Erythroblast (primary cell): Measurements from ENCODE around the gene THSD4.

ENCODE experiments used
- DNase-seq, 2 experiments: peaks; one replicate each; lab custom pipeline; 2025; lab: John Stamatoyannopoulos, UW
- GATA1 ChIP-seq: IDR thresholded peaks from 2 replicates; pipeline ENCODE4 v1.6.1; 2011; ENCODE audit warnings: low read depth, mild to moderate bottlenecking, control low read depth, low read length, moderate library complexity
- POLR2A ChIP-seq: IDR thresholded peaks from 2 replicates; pipeline ENCODE4 v1.6.1; 2011; ENCODE audit warnings: mild to moderate bottlenecking, low read length

Gene THSD4

GRCh38 chr15:71239592-71240364 lies 124.5 kb downstream of the THSD4 start:
- TF ChIP-seq GATA1 = no peak
- no peak for TF ChIP-seq POLR2A
- no peak for DNase-seq

DNA sequence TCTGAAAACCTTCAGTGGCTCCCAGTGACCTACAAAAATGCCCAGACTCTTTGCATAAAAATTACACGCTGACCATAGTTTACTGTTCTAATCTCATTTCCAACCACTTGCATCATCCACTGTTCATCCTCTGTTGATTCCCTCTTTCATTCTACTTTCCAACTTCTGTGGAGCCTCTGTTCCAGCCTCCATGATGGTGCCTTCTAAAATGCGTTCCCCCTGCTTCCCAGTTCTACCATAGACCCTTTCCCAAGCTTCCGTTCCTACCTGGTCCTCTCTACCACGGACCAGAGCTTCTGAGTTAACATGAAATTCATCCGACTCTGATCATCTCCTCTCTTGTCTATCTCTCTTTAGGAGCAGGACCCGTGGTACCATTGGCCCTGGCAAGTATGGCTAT lies 127.0 kb downstream of the THSD4 start:
- no peak for DNase-seq
- TF ChIP-seq GATA1 = no peak
- TF ChIP-seq POLR2A = no peak

GRCh38 chr15:71244250-71244649 lies 129.0 kb downstream of the THSD4 start:
- TF ChIP-seq GATA1 (no peak), POLR2A (no peak)
- no peak for DNase-seq

- DNase-seq = no peak
- no peak for TF ChIP-seq GATA1
- TF ChIP-seq POLR2A = no peak
These were observed 130.3 kb downstream of the THSD4 start for GRCh38 chr15:71245588-71245987.

GRCh38 chr15:71248386-71248785 lies 133.1 kb downstream of the THSD4 start:
- no peak for TF ChIP-seq GATA1
- no peak for TF ChIP-seq POLR2A
- DNase-seq = no peak

DNA sequence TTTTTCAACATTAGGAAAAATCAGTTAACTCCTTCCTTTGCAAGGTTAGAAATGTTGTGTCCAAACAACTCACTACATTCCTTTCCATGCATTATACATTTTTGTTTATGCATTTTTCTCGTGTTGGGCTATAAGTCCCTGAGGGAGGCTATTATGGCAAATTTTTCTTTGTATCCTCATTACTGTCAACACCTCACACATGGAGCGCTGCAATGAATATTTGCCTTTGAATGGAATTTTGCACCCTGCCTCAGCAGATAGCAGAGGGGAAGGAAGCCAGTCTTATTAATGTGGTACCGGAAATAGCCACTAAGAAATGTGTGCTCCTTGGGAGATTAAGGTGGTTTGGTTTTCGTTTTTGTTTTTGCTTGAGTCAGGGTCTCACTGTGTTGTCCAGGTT lies 134.7 kb downstream of the THSD4 start:
- no peak for TF ChIP-seq GATA1
- no peak for TF ChIP-seq POLR2A
- no peak for DNase-seq

- TF ChIP-seq POLR2A (no peak), GATA1 (no peak)
- DNase-seq = no peak
These were observed 135.8 kb downstream of the THSD4 start for GRCh38 chr15:71250936-71251583.

DNA sequence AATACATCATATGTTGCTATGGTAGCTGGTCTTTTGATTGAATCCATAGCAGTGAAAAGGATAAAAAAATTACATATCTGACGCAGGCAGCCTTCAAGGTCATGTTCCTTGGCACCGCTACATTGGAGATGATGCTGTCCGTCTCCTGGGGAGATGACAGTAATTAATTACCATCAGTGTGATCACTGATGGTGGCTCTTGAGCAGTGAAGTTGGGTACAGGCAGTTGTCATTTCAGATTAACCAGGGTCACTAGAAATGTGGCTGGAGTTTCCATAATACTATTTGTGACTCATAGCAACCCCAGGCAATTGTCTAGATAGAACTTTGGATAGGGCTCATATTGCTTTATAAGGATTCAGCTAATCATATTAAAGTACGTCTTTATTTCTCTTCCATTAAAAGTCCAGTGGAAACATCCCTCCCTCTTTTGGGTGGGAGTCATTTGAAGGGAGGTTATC lies 136.3 kb downstream of the THSD4 start:
- TF ChIP-seq GATA1 (no peak), POLR2A (no peak)
- no peak for DNase-seq

- DNase-seq = no peak
- TF ChIP-seq POLR2A = no peak
- no peak for TF ChIP-seq GATA1
These were observed 136.9 kb downstream of the THSD4 start for GRCh38 chr15:71252044-71252739.

DNA sequence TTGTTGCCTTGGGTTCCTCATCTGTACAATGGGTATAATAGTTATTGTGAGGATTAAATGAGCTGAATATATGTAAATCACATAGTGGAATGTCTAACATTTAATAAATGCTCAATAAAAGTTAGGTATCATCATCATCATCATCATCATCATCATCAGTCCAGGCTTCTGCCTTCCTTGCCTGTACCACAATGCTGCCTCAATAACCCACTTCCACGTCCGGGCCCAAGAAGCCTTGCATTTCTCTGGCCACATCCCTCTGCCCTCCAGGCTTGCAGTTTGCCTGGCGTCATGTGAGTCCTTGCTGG lies 137.4 kb downstream of the THSD4 start:
- TF ChIP-seq POLR2A (no peak), GATA1 (no peak)

DNA sequence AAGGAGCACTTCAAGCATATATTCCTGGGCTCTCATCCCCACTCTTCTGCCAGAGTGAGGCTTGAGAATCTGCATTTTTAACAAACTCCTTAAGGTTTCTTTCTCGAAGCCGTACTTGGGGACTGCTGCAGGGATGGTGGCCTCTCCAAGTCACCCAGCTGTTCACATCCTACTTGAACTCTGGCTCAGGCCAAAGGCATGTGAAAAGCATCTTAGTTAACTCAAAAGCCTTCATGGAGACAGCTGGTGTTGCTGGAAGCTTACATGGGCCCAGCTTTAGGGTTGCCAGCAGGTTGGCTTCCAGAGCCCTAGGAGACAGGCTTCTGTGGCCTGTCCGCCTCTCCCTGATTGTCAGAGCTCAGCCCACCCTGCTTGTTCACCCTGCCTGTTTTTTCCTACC lies 139.2 kb downstream of the THSD4 start:
- no peak for DNase-seq
- no peak for TF ChIP-seq POLR2A
- TF ChIP-seq GATA1 = no peak

More for the DNA sequence above, 137.4 kb downstream of the THSD4 start:
- no peak for DNase-seq

GRCh38 chr15:71256934-71257664 lies 141.8 kb downstream of the THSD4 start:
- DNase-seq = no peak
- no peak for TF ChIP-seq GATA1
- TF ChIP-seq POLR2A = no peak

- TF ChIP-seq POLR2A (no peak), GATA1 (no peak)
- no peak for DNase-seq
These were observed 144.6 kb downstream of the THSD4 start for GRCh38 chr15:71259866-71260265.

DNA sequence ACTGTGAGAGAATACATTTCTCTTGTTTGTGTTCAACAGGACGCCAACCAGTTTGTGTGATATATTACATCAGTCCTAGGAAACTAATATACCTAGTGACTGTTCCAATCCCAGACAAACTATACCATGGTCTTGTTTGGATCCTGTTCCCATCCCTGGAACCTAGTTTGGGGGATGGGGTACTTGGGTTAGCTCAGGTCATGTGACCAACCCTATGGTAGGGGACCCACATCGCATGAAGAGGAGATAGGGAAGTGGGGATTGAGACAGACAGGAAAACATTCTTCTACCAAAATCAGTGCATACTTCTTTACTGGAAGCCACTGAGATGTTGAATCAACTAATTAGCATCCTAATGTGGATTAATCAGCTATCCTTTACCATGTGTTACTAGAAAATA lies 146.1 kb downstream of the THSD4 start:
- no peak for DNase-seq
- TF ChIP-seq POLR2A (no peak), GATA1 (no peak)
